ENCODE measurements around the gene BEND7. TPM values are rescaled to one million over a fixed set of nuclear protein-coding genes. Genes with fewer than 3 reads are reported as not detected.

Gene BEND7
- total and polyA plus RNA-seq, 2 of the 4 experiments (the other 2 are of a cell fraction), result 2.3 to 3.5 TPM

GRCh38 chr10:13395540-13395939 is 133.3 kb downstream of the BEND7 start:
- Histone ChIP-seq H3K4ac (ENCODE audit: low read depth, low read length) (no peak overlapping the region), H3K9me3 (ENCODE audit: control insufficient read depth, insufficient read depth, low read length) (0 out of 2 replicates have a peak, but pooled peaks cover 2% of the 10 kb centered on the region), H2AFZ (replicated peaks; ENCODE audit: low read length, poor library complexity) (no peak overlapping the region), H2BK20ac (ENCODE audit: low read depth, low read length) (no peak overlapping the region), H3K4me2 (ENCODE audit: low read depth, low read length) (no peak overlapping the region), H3K9me1 (ENCODE audit: insufficient read depth, low read length) (no peaks in the 10 kb centered on the region), H4K8ac (ENCODE audit: low read depth in 2 of 2, low read length in 2 of 2) (no peak overlapping the region), H3K23ac (ENCODE audit: low read depth, low read length) (no peak overlapping the region), H2AK9ac (replicated peaks; ENCODE audit: low read depth, low read length, poor library complexity) (no peak overlapping the region), H2BK120ac (ENCODE audit: low read depth, low read length) (no peak overlapping the region), H2AK5ac (ENCODE audit: low read depth, low read length) (no peak overlapping the region), H3K56ac (ENCODE audit: extremely low read depth, insufficient read depth, low read length) (no peak overlapping the region), H3K14ac (replicated peaks; ENCODE audit: low read depth, low read length) (no peak overlapping the region), H4K91ac (ENCODE audit: insufficient read depth, low read depth, low read length) (no peak overlapping the region), H3K4me1 (ENCODE audit: control insufficient read depth, insufficient read depth, low read length) (no peaks in the 10 kb centered on the region), H3K27me3 (ENCODE audit: control insufficient read depth, insufficient read depth, low read length) (peaks cover 18% of the 10 kb centered on the region), H3K36me3 (ENCODE audit: control insufficient read depth, insufficient read depth, low read length) (no peaks in the 10 kb centered on the region), H2BK15ac (ENCODE audit: low read depth, low read length) (no peak overlapping the region), H4K20me1 (ENCODE audit: insufficient read depth, low read length) (no peaks in the 10 kb centered on the region), H4K5ac (ENCODE audit: low read depth, low read length) (no peak overlapping the region), H3K18ac (ENCODE audit: low read depth, low read length) (no peak overlapping the region), H3K4me3 (ENCODE audit: insufficient read depth, low read depth, low read length) (no peak overlapping the region), H2BK5ac (ENCODE audit: low read depth, low read length, poor library complexity, severe bottlenecking) (no peak overlapping the region), H3K79me1 (ENCODE audit: low read depth in 1 of 2, low read length in 2 of 2) (no peaks in the 10 kb centered on the region), H3K27ac (ENCODE audit: insufficient read depth, low read length) (no peak overlapping the region), H3K9ac (ENCODE audit: low read depth, low read length) (no peak overlapping the region)
- no peak for TF ChIP-seq RAD21 (IDR thresholded peaks at IDR 0.05; ENCODE audit: low read length)
- TF ChIP-seq ELK1 (IDR thresholded peaks at IDR 0.05; ENCODE audit: borderline replicate concordance, low read depth, low read length), result no peak
- no peak for TF ChIP-seq MAZ (IDR thresholded peaks at IDR 0.05; ENCODE audit: borderline replicate concordance, low read depth, low read length)
- TF ChIP-seq USF2 (IDR thresholded peaks at IDR 0.05; ENCODE audit: low read depth, low read length), result no peak
- in situ Hi-C loops (cut with MboI; ENCODE audit: low sequenced_read_pairs), result no loop called here
- 80% methylated on average over 1 of the region's 3 CpGs; no CpG with 5 or more reads in 1 of the 2 experiments for WGBS, 2 experiments (ENCODE audit: extremely low coverage in 2 of 2, insufficient read length in 1 of 2)
- POLR2A ChIA-PET (ENCODE audit: unreplicated experiment), result no interaction called here
- dilution Hi-C loops (cut with HindIII; ENCODE audit: low sequenced_read_pairs, unreplicated experiment), result no loop called here
- DNase-seq, result no peak
- BruUV-seq (replicated peaks), result no TSS peak
- CTCF ChIA-PET, result no interaction called here
- intact Hi-C loops (cut with micrococcal nuclease), result no loop called here
- no peak for ATAC-seq (ENCODE audit: low read depth)

Data from IMR-90 (cell line).